Activated T-cell treated with anti-CD3 and anti-CD28 coated beads for 4 hours (primary cell): ENCODE data around the gene TRIM65.

Experiments
- DNase-seq: peaks from one replicate; pipeline ENCODE4 v3.0.0-alpha.2; 2020

Gene TRIM65

GRCh38 chr17:75896415-75897159, at the start of gene TRIM65:
Gene TRIM65, minus strand, starts transcription at chr17:75896951. Its CDS starts 14 bp downstream, at chr17:75896937.
- peak; percentile 71 for DNase-seq

- no peak for DNase-seq
Observed at GRCh38 chr17:75945211-75945610, 48.5 kb upstream of the TRIM65 start.

DNA sequence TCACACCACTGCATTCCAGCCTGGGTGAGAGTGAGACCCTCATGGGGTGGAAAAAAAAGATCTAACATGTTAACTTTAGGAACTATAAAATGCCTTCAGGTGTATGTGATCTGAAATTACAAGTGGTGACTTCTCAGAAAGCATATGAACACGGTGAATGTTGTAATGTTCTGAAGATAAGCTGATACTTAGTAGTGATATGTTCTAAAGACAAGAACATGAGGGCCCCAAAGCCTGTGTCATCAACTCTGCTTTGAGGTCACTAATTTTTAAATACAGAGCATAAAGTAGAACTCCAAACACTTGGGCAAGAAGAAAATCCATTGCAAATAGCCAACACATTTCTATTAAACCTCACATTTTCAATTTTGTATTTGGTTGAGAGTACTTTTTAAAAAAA, 46.7 kb upstream of the TRIM65 start:
- DNase-seq = no peak

GRCh38 chr17:75942473-75942872, 45.7 kb upstream of the TRIM65 start:
- no peak for DNase-seq

- DNase-seq = no peak
Observed at GRCh38 chr17:75941442-75941819, 44.7 kb upstream of the TRIM65 start.

DNA sequence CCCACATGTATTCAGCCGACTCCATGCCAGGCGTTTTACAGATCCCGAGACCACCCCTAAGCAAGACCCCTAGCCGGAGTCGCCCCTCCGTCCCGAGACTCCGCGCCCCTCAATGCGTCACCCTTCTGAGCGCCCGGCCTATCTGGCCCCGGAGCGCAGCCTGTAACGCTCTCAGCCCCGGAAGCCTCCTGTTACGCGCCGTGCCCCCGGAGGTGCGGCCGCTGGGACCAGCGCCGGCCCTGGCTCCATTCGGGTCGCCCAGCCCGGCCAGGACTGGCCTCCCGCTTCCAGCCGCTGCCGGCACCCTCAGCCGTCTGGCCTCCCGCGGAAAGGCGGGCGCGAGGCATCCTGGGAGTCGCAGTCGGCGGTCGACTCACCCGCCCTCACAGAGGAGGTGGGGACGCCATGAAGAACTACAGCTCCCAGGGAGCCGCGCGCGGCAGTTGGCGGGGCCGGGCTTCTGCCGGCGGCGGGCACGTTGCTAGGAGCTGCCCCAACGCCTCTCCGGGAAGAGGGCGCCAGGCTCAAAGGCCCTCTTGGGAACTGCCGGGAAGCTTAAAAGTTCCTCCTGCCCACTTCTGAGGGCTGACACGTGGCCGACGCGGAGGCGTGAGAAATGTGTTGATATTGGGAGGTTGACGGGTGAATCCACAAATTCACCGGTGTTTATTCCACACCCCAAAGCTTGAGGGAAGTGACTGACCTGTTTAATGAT, 44.1 kb upstream of the TRIM65 start, which contains the start of gene FBF1:
FBF1 (minus strand) TSS at position 316 of the 715 bp plus-strand sequence. CDS start 2,893 bp downstream, outside the sequence.
- peak; percentile 82 for DNase-seq

GRCh38 chr17:75937652-75938051, 40.9 kb upstream of the TRIM65 start:
- no peak for DNase-seq

GRCh38 chr17:75933808-75934207, 37.1 kb upstream of the TRIM65 start:
- DNase-seq = no peak

DNA sequence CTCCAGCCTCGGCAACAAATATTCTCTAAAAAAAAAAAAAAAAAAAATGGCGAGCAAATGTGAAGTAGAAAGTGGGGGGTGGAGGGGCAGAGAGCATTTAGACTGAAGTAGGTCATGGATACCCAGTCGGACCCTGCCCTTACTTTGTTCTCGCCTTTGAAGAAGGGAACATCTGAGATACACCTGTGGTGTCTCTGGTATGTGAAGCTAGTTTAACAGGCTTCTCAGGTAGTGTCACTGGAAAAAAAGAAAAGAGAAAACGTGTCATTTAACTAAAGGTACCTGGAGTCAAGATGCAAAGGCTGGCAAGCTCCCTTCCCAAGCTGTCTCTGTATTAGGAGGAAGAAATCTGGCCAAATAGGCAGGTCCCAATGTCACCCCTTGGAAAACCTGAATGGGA, 36.1 kb upstream of the TRIM65 start:
- no peak for DNase-seq

DNA sequence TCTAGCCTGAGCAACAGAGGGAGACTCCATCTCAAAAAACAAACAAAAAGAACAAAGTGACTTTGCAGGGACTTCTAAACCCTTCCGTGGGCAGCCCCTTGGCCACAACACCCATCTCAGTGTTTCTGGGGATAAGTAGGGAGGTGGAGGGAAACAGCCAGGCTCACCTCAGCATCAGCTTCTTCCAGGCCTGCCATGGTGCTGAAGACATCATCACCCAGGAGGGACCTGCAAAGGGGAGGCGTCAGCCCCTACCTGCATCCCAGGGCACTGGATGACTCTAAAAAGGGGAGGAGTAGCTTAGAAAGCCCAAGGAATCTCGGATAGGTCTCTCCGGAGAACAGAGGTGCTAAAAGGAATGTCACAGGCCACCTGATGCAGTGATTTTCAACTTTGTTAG, 34.3 kb upstream of the TRIM65 start:
- no peak for DNase-seq

DNA sequence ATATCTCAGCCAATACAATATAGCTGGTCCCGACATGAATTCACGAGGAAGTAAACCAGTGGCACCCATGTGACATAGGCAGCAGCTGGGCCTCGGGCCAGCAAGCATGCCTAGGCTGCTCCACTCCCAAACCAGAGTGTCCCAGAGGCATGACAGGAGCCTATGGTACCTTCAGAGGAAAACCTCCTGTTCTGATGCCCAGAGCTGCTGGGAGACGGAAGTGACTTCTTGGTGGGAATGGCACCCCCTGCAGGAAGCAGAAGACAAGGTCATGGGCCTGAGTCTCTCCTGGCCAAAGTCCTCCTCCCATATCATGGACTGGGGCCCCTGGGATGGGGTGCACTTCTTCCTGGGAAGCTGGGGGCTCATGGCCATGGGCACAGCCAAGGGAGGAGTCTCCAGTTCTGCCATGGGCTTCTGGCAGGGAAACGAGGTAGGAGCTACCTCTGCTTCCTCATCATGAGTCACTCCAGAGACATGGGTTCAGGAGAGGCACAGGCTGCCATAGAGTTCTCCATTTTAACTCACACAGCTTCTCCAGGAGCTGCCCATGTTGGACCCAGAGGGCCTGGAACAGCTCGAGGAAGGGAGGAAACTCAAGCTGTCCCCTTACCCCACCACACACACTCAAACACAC, 30.7 kb upstream of the TRIM65 start:
- no peak for DNase-seq

DNA sequence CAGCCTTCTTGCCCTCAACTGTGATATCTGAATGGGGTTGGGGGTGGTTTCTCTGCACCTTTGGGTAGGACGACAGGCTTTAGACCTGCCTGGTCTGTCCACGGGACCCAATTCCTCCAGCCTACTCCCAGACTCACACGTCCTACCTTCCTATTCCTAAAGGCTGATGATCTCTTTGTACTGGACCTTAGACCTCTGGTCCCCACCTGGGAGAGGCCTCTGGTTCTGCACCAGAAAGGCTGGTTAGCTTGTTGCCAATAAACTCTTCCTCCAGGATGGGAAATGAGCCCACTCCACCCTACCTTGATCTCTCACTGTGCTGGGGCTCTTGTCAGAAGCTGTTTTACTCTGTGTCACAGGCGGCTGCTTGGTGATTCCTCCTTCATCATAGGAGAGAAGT, 29.7 kb upstream of the TRIM65 start:
- DNase-seq = no peak

- no peak for DNase-seq
Observed at GRCh38 chr17:75925912-75926311, 29.2 kb upstream of the TRIM65 start.

GRCh38 chr17:75925103-75925502, 28.4 kb upstream of the TRIM65 start:
- DNase-seq = no peak

GRCh38 chr17:75922963-75923874, 26.5 kb upstream of the TRIM65 start:
- no peak for DNase-seq

- no peak for DNase-seq
Observed at GRCh38 chr17:75922173-75922961, 25.6 kb upstream of the TRIM65 start.

DNA sequence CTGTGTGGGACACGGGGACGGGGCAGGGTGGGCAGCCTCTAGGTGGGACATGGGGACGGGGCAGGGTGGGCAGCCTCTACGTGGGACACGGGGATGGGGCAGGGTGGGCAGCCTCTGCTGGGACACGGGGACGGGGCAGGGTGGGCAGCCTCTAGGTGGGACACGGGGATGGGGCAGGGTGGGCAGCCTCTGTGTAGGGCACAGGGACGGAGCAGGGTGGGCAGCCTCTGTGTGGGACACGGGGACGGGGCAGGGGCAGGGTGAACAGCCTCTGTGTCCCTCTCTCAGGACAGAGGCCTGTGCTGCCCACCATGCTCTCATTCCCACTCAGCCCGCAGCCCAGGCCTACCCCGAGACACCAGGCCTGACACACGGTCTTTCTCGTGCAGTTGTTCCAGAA, 24.8 kb upstream of the TRIM65 start:
- DNase-seq = no peak

DNA sequence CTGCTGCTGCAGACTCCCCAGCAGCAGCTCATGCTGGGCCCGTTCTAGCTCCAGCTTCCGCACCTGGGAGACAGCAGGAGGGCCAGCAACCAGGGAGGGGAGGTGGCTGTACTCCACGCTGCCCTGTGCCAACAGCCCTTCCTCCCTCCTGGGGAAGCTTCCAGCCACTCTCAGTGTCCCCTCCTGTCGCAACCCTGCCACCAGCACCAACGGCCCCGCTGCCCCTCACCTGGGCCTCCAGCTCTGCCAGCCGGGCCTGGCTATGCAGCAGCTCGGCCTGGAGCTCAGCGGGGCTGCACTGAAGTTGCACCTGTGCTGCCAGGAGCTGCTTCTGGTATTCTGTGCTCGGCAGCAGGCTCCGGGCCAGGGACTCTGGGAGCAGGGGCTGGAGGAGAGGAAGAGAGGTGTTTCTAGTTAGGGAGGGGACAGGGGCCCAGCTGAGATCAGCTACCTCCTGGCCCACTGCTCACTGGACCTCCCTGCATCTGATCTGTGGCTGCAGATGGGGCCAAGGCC, 23.4 kb upstream of the TRIM65 start:
- DNase-seq = no peak

GRCh38 chr17:75919611-75920010, 22.9 kb upstream of the TRIM65 start:
- DNase-seq = no peak

- no peak for DNase-seq
Observed at GRCh38 chr17:75917917-75918445, 21.2 kb upstream of the TRIM65 start.

DNA sequence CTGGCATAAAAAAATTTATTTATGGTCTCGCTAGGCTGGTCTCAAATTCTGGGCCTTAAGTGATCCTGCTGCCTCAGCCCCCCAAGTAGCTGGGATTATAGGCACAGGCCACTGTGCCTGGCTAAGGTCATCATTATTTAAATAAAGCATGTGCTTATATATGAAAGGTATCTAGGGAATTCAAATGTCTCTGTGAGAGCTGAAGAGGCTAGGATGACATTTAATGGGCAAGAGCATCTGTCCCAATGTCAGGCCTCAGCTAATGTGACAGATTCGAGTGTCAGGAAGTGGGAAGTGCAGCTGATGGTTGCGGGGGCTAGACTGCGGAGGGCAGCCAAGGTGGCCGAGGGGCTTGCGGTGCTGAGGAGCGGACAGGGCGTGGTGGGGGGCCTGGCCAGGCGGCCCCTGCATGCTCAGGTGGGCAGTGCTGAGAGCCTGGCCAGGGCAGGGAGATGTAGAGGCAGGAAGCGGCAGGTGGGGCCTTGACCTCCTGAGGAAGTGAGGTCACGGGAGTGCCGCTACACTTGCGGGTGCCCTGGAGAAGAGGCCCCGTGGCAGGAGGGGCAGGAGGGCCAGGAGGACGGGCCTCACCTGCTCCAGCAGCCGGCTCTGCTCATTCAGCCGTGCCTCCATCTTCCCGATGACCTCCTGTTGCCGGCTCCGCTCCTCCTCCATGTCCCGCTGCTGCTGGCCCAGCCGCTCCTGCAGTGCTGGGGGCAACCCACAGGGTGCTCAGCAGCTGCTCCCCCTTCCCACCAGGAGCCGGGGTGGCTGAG, 20.6 kb upstream of the TRIM65 start:
- no peak for DNase-seq
